Measurements from ENCODE around the gene ZSWIM7. TPM values are rescaled to one million over a fixed set of nuclear protein-coding genes. Genes with fewer than 3 reads are reported as not detected.

ZSWIM7 gene
- total and polyA plus RNA-seq, 7 donors, result 13.0 to 55.5 (median 25.8) TPM

DNA sequence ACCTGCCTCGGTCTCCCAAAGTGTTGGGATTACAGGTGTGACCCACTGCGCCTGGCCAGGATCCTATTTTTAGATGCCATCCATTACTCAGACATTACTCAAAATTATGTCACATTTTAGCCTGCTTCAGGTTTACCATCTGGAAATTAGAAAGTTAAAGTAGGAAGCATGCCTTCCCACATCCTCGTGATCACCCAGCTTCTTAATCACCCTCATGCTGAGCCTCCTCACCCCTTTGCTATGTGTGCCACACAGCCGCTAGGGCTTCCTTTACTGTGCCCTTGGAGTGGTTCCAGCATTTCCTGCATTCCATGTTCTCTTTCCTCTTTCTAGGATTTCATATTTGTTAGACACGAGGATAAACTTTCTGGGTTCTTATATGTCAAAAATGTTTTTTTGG lies 45.3 kb downstream of the ZSWIM7 start:
- Histone ChIP-seq H3K27ac (no peak overlapping the region), H3K27me3 (no peaks in the 10 kb centered on the region), H3K9me3 (no peaks in the 10 kb centered on the region), H3K36me3 (no peaks in the 10 kb centered on the region), H3K4me3 (no peak overlapping the region), H3K4me1 (peaks cover 0 to 19% (median 8%) of the 10 kb centered on the region in 4 donors)
- TF ChIP-seq, protein P1, sequence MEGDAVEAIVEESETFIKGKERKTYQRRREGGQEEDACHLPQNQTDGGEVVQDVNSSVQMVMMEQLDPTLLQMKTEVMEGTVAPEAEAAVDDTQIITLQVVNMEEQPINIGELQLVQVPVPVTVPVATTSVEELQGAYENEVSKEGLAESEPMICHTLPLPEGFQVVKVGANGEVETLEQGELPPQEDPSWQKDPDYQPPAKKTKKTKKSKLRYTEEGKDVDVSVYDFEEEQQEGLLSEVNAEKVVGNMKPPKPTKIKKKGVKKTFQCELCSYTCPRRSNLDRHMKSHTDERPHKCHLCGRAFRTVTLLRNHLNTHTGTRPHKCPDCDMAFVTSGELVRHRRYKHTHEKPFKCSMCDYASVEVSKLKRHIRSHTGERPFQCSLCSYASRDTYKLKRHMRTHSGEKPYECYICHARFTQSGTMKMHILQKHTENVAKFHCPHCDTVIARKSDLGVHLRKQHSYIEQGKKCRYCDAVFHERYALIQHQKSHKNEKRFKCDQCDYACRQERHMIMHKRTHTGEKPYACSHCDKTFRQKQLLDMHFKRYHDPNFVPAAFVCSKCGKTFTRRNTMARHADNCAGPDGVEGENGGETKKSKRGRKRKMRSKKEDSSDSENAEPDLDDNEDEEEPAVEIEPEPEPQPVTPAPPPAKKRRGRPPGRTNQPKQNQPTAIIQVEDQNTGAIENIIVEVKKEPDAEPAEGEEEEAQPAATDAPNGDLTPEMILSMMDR (IDR thresholded peaks at IDR 0.05), result no peak
- TF ChIP-seq POLR2A (IDR thresholded peaks at IDR 0.05) (no peak), EP300 (IDR thresholded peaks at IDR 0.05) (no peak), POLR2AphosphoS5 (IDR thresholded peaks at IDR 0.05) (no peak)
- DNase-seq, result peak; percentile 50
- intact Hi-C loops (cut with DNase I), result no loop called here
- WGBS, 2 donors, result 64 to 65% methylated on average over 5 of the region's 5 CpGs

- TF ChIP-seq, protein P1 (IDR thresholded peaks at IDR 0.05), result no peak
- TF ChIP-seq EP300 (IDR thresholded peaks at IDR 0.05) (no peak), POLR2AphosphoS5 (IDR thresholded peaks at IDR 0.05) (no peak)
These were observed 46.4 kb downstream of the ZSWIM7 start for GRCh38 chr17:15952916-15953790.

DNA sequence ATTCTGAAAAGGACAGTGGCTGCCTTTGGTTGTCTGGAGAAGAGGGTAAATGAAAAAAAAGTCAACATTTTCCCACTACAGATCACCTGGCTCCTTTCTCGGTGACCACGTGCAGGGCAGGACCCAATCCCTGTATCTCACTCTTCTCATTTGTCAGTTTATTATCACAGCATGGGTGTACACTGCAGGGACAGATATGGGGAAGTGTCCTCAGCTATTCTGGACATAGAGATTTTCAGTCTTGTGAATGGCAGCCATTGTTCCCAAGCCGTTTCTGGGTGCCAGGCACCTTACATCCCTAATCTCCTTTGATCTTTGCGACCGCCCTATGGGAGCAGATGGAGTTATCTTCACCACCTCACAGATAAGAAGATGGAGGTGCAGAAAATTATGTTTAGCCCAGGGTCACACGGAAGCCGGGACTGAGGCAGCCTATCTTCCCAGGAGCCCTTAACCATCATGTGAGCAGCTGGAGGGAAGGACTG lies 47.4 kb downstream of the ZSWIM7 start:
- no peaks in the 10 kb centered on the region for H3K27me3 ChIP-seq
- 12 to 74% methylated on average over 7 of the region's 7 CpGs for WGBS, 2 donors
- intact Hi-C loops (cut with DNase I), result no loop called here

More at GRCh38 chr17:15952916-15953790, 46.4 kb downstream of the ZSWIM7 start:
- intact Hi-C loops (cut with DNase I), result no loop called here
- Histone ChIP-seq H3K27me3 (no peaks in the 10 kb centered on the region), H3K27ac (no peak overlapping the region), H3K36me3 (no peaks in the 10 kb centered on the region), H3K9me3 (no peaks in the 10 kb centered on the region), H3K4me1 (peaks cover 0 to 10% (median 0%) of the 10 kb centered on the region in 4 donors), H3K4me3 (no peak overlapping the region)
- WGBS, 2 donors, result 73 to 79% methylated on average over 22 of the region's 22 CpGs
- peak; percentile 40 for DNase-seq

DNA sequence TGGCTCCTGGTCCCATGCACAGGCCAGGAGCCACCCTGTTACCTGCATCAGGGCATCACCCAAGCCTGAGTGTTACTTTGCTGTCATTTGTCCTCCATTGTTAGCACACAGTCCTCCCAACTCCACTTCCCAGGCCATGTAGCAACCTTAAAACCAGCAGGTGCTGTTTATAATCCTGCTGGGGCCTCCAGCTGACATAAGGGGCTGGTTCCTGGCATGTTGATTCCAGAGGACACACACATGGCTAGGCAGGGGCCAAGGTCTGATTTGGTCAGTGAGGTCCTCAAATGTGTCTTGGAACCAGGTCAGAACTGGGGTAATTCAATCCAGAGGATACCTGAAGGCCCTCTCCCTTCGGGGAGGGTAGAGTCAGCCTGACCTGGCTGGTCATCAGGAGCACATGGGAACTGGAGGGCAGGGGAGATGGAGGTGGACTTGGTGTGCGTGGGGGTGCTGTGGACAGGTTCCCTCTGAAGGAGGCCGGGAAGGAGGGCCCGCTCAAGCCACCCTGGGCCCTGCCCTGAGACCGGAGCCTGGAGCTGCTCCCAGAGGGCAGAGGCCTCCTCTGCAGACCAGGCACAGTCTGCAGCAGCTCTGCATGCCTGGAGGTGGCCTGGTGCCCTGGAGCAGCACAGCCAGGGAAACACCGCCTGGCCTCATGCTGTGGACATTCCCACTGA lies 48.0 kb downstream of the ZSWIM7 start:
- H3K27me3 ChIP-seq, result no peaks in the 10 kb centered on the region
- DNase-seq, result peak; percentile 48
- H3K4me3 ChIP-seq, result no peak overlapping the region
- H3K27ac ChIP-seq, result no peak overlapping the region
- H3K36me3 ChIP-seq, result no peaks in the 10 kb centered on the region
- no peaks in the 10 kb centered on the region for H3K9me3 ChIP-seq
- H3K4me1 ChIP-seq, result peaks cover 0 to 19% (median 8%) of the 10 kb centered on the region in 4 donors
- intact Hi-C loops (cut with DNase I), result no loop called here
- WGBS, 2 donors, result 62 to 83% methylated on average over 6 of the region's 6 CpGs
- TF ChIP-seq, protein P1 (IDR thresholded peaks at IDR 0.05), result no peak
- no peak for TF ChIP-seq EP300 (IDR thresholded peaks at IDR 0.05)
- no peak for TF ChIP-seq POLR2AphosphoS5 (IDR thresholded peaks at IDR 0.05)
- TF ChIP-seq POLR2A (IDR thresholded peaks at IDR 0.05), result no peak

More for the DNA sequence above, 47.4 kb downstream of the ZSWIM7 start:
- Histone ChIP-seq H3K9me3 (no peaks in the 10 kb centered on the region), H3K4me3 (no peak overlapping the region), H3K27ac (no peak overlapping the region), H3K36me3 (no peaks in the 10 kb centered on the region), H3K4me1 (peaks cover 0 to 15% (median 3%) of the 10 kb centered on the region in 4 donors)
- DNase-seq, result peak; percentile 10
- TF ChIP-seq, protein P1 (IDR thresholded peaks at IDR 0.05), result no peak
- TF ChIP-seq POLR2A (IDR thresholded peaks at IDR 0.05), result no peak
- no peak for TF ChIP-seq POLR2AphosphoS5 (IDR thresholded peaks at IDR 0.05)
- no peak for TF ChIP-seq EP300 (IDR thresholded peaks at IDR 0.05)

All from sigmoid colon (tissue), 7 donors.